ENCODE data around the gene KIF16B.

The KIF16B gene

GRCh38 chr20:16432466-16433292, 140.6 kb downstream of the KIF16B start:
- Histone ChIP-seq H3K36me3 (replicated peaks) (no peaks in the 10 kb centered on the region), H3K9me3 (no peaks in the 10 kb centered on the region), H3K4me1 (no peaks in the 10 kb centered on the region), H3K4me3 (no peak overlapping the region), H3K27me3 (ENCODE audit: low read depth) (no peaks in the 10 kb centered on the region)
- in situ Hi-C loops (cut with MboI; ENCODE audit: low sequenced_read_pairs) = no loop called here
- no peak for DNase-seq (ENCODE audit: low spot score in 2 of 2)

DNA sequence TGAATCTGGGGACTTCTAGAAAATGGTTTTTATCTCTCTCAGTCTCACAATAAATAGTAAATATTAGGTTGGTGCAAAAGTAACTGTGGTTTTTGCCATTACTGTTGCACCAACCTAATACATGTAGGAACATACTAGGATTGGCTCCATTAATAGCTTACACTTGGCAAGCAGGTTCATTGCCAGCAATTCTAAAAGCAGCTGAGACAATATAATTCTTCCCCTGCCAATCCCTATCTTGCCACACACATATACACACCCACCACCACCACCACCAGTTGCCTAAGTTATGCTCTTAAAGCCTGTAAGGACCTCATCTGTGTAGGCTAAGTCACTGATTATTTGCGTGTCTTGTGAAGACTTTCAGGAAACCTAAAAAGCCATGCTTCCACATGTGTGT, 145.1 kb downstream of the KIF16B start:
- in situ Hi-C loops (cut with MboI; ENCODE audit: low sequenced_read_pairs) = no loop called here
- no peaks in the 10 kb centered on the region for H3K27me3 ChIP-seq (ENCODE audit: low read depth)
- no peaks in the 10 kb centered on the region for H3K9me3 ChIP-seq
- no peaks in the 10 kb centered on the region for H3K36me3 ChIP-seq (replicated peaks)
- no peaks in the 10 kb centered on the region for H3K4me1 ChIP-seq
- H3K4me3 ChIP-seq = no peak overlapping the region
- no peak for DNase-seq (ENCODE audit: low spot score in 2 of 2)

DNA sequence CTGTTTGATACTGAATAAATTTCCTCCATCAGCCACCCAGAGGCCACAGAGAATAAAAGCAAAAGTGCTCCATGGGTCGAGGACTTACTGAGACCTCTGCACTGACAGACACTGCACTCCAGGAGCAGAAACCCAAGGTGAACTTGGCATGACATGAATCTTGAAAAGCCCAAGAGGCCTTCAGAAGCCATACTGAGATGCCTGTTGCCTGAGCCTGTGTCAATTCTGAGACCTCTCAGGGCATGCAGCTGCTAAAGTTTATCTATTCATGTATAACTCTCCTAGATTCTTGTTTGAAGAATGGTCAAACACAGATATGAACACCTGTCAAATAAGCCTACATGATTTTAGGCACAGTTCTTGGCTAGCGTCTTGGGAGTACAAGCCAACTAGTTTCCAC, 145.7 kb downstream of the KIF16B start:
- Histone ChIP-seq H3K4me3 (no peak overlapping the region), H3K36me3 (replicated peaks) (no peaks in the 10 kb centered on the region), H3K9me3 (no peaks in the 10 kb centered on the region), H3K27me3 (ENCODE audit: low read depth) (no peaks in the 10 kb centered on the region), H3K4me1 (no peaks in the 10 kb centered on the region)
- DNase-seq (ENCODE audit: low spot score in 2 of 2) = no peak
- in situ Hi-C loops (cut with MboI; ENCODE audit: low sequenced_read_pairs) = no loop called here

GRCh38 chr20:16424780-16425179, 148.5 kb downstream of the KIF16B start:
- DNase-seq (ENCODE audit: low spot score in 2 of 2) = no peak
- Histone ChIP-seq H3K36me3 (replicated peaks) (no peaks in the 10 kb centered on the region), H3K4me1 (no peaks in the 10 kb centered on the region), H3K9me3 (no peaks in the 10 kb centered on the region), H3K27me3 (ENCODE audit: low read depth) (no peaks in the 10 kb centered on the region), H3K4me3 (no peak overlapping the region)
- in situ Hi-C loops (cut with MboI; ENCODE audit: low sequenced_read_pairs) = no loop called here

DNA sequence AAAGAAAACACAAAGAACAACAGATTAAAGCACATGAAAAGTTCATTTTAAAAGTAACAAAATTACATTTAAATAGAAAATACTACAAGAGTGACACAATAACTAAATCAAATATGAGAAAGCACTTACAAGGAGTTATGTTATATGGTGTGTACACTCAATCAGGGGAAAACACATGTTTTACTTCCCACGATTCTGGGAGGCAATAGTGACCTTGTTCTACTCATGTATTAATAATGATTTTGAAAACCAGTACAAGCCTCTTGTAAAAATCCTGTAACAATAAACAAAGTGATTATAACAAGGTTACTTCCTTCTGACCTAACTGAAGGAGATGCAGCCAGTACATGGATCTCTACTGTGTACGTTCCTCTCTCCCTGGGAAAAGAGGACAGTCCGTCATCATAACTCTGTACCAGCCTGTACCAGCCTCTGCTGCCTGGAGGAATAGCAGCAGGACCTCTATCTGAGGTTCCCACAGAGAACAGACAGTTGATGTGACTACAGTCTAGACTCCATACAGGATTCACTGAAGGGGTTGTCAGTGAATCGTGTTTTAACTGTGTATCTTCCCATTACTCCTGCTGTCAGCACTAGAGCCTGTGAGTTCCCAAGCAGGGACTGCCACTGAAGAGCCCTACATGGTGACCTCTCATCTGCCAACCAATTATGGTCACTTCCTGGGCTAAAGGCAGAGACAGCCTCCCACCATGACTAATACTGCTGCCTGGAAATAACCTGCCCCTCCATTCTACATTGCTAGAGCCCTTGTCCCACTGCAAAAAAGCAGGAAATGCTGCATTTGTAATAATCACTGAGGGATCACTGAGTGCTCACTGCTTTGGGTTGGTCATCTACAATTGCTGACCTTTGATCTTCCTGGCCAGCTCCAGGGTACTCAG, 149.7 kb downstream of the KIF16B start:
- Histone ChIP-seq H3K4me1 (no peaks in the 10 kb centered on the region), H3K4me3 (no peak overlapping the region), H3K27me3 (ENCODE audit: low read depth) (no peaks in the 10 kb centered on the region), H3K9me3 (no peaks in the 10 kb centered on the region), H3K36me3 (replicated peaks) (no peaks in the 10 kb centered on the region)
- DNase-seq (ENCODE audit: low spot score in 2 of 2) = no peak
- in situ Hi-C loops (cut with MboI; ENCODE audit: low sequenced_read_pairs) = no loop called here

DNA sequence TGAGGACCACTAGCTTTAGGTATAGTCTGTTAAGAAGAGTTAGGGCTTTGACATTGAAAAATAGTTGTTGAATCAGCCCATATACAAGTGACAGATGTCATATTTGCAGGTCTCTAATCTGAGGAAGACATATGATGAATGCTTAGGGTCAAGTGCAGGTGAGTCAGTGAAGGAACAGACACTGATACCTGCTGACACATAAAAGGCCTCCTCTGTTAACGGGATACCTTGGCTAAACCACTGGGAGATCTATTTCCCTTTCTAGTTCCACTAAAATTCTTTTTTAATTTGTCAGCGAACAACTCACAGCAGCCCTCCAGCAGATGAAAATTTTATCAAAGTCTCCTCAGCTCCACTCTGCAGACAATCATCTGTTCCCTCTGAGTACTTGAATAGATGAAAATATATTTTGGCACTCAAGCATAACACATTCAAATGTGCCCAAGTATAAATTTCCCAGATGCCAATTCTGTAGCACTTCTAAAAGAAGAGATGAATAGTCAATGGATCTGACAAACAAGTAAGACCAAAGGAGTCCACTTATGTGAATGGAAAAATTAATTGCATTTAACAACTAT, 154.0 kb downstream of the KIF16B start:
- no peaks in the 10 kb centered on the region for H3K27me3 ChIP-seq (ENCODE audit: low read depth)
- H3K36me3 ChIP-seq (replicated peaks) = no peaks in the 10 kb centered on the region
- no peak for DNase-seq (ENCODE audit: low spot score in 2 of 2)
- H3K4me3 ChIP-seq = no peak overlapping the region
- no peaks in the 10 kb centered on the region for H3K9me3 ChIP-seq
- in situ Hi-C loops (cut with MboI; ENCODE audit: low sequenced_read_pairs) = no loop called here
- no peaks in the 10 kb centered on the region for H3K4me1 ChIP-seq

DNA sequence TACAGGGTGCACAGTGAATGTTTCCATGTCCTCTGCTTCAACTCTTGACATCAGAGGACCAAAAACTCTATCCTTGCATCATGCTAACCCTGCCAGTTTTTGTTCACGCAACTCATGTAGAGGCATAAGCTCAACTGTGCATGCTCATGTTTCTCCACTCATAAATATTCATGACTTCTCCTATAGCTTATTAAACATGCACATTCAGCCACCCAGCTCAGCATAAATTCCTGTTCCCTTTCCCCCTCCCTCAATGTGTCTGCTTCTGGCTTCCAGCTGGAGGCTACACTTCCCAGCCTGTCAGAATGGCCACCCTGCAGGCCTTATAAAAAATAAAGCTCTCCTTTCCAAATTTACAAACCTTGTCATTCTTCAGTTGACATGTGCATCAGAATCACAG, 154.6 kb downstream of the KIF16B start:
- DNase-seq (ENCODE audit: low spot score in 2 of 2) = no peak
- no peaks in the 10 kb centered on the region for H3K9me3 ChIP-seq
- no peaks in the 10 kb centered on the region for H3K36me3 ChIP-seq (replicated peaks)
- H3K4me1 ChIP-seq = no peaks in the 10 kb centered on the region
- in situ Hi-C loops (cut with MboI; ENCODE audit: low sequenced_read_pairs) = no loop called here
- H3K4me3 ChIP-seq = no peak overlapping the region
- no peaks in the 10 kb centered on the region for H3K27me3 ChIP-seq (ENCODE audit: low read depth)

DNA sequence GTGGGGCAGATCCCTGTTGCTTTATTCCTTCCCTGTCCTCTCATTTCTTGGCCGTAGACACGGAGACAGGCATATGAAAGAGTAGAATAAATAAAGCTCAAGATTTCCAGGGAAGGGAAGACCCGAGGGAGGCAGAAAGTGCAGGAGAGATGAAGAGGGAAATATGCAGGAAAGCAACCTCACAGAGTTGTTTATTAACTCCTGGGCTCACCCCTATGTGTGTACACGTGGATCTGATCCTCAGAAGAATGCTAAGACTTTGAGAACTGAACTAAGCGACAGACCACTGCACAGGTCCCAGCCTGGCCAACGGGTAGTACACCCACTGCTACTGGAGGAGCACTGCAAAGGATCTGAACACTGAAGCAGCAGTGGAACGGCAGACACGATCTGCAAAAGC, 156.2 kb downstream of the KIF16B start:
- no peaks in the 10 kb centered on the region for H3K36me3 ChIP-seq (replicated peaks)
- H3K27me3 ChIP-seq (ENCODE audit: low read depth) = no peaks in the 10 kb centered on the region
- no peaks in the 10 kb centered on the region for H3K9me3 ChIP-seq
- no peak overlapping the region for H3K4me3 ChIP-seq
- H3K4me1 ChIP-seq = no peaks in the 10 kb centered on the region
- no peak for DNase-seq (ENCODE audit: low spot score in 2 of 2)
- in situ Hi-C loops (cut with MboI; ENCODE audit: low sequenced_read_pairs) = no loop called here

DNA sequence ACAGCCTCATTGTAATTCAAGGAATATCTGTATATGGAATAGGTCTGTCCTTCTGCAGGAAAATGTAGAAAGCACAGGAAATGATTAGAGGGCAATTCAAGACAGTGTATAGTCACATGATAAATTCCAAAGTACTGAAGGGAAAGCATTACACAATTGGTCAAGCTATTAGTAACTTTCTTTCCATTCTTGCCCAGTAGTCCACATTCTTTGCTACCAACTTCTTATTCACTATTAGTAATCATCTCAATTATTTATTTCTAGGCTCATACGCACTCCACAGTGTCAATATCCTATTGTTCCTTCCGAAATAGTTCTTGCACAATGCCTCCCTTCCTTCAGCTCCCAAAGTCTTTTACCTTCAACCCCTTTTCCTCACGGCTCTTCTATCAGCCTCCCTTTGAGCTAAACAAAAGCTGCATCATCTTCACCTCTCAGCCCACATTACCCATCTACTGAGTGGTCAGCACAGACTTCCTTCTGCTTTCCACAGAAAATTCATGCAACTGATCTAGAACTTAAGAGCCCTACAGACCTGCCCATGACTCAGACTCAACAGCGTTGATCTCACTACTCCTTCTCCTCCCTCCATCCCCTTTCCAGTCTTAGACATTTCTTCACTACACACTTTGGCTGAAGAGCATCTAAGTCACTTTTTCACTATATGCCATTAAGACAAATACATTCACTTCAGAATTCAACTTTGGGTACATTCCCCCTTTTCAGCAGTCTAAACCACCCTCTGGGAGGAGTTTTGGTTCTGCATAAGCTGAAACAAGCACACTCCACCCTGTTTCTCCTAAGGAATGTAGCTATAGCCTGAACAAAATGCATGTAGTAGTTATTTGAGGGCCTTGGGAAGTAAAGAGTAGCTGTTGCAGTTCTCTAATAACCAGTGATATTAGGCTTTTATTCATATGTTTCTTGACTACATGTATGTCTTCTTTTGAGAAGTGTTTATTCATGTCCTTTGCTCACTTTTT, 157.9 kb downstream of the KIF16B start:
- Histone ChIP-seq H3K36me3 (replicated peaks) (no peaks in the 10 kb centered on the region), H3K9me3 (no peaks in the 10 kb centered on the region), H3K4me3 (no peak overlapping the region), H3K27me3 (ENCODE audit: low read depth) (no peaks in the 10 kb centered on the region), H3K4me1 (no peaks in the 10 kb centered on the region)
- in situ Hi-C loops (cut with MboI; ENCODE audit: low sequenced_read_pairs) = no loop called here
- DNase-seq (ENCODE audit: low spot score in 2 of 2) = no peak

DNA sequence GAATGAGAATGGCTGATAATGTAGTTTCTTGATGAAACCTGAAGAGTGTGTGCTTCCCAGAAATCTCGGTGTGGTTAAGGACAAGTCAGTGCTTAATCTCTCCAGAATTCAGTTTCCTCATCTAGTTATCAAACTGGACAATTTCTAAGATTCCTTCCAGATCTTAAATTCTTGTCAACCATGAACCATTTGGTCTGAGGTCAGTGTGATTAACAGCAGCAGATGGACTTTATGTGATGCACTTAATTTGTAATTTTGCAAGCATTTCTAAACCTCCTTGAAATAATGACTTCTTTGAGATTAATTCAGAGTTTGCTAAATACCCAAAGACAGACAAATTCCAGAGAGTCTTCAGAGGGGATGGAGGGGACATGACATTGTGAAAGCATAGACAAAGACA, 160.3 kb downstream of the KIF16B start:
- in situ Hi-C loops (cut with MboI; ENCODE audit: low sequenced_read_pairs) = no loop called here
- no peak for DNase-seq (ENCODE audit: low spot score in 2 of 2)
- Histone ChIP-seq H3K4me1 (no peaks in the 10 kb centered on the region), H3K4me3 (no peak overlapping the region), H3K9me3 (no peaks in the 10 kb centered on the region), H3K36me3 (replicated peaks) (no peaks in the 10 kb centered on the region), H3K27me3 (ENCODE audit: low read depth) (no peaks in the 10 kb centered on the region)

- Histone ChIP-seq H3K4me3 (no peak overlapping the region), H3K36me3 (replicated peaks) (no peaks in the 10 kb centered on the region), H3K9me3 (no peaks in the 10 kb centered on the region), H3K27me3 (ENCODE audit: low read depth) (no peaks in the 10 kb centered on the region), H3K4me1 (no peaks in the 10 kb centered on the region)
- DNase-seq (ENCODE audit: low spot score in 2 of 2) = no peak
- in situ Hi-C loops (cut with MboI; ENCODE audit: low sequenced_read_pairs) = no loop called here
Measured at GRCh38 chr20:16411361-16411760, 161.9 kb downstream of the KIF16B start.

- no peak overlapping the region for H3K4me3 ChIP-seq
- in situ Hi-C loops (cut with MboI; ENCODE audit: low sequenced_read_pairs) = no loop called here
- no peaks in the 10 kb centered on the region for H3K27me3 ChIP-seq (ENCODE audit: low read depth)
- H3K36me3 ChIP-seq (replicated peaks) = no peaks in the 10 kb centered on the region
- DNase-seq (ENCODE audit: low spot score in 2 of 2) = no peak
- no peaks in the 10 kb centered on the region for H3K4me1 ChIP-seq
- no peaks in the 10 kb centered on the region for H3K9me3 ChIP-seq
Measured at GRCh38 chr20:16410626-16411025, 162.6 kb downstream of the KIF16B start.

DNA sequence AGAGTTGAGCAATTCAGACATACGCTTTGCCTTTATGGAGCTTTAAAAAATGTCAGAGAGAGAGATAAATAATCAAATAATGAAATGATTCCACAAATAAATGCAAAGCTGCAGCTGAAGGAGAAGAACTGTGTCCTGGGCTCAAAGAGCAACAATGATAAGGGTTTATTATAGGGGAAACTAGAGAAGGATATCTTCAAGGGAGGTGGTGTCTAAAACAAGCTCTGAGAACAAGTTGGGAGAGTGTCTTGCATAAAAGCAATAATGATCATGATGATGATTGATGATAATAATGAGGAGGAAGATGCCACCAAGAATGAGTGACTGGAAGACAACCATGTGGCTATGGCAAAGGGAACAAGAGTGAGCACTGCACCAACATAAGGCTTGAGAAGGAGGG, 164.3 kb downstream of the KIF16B start:
- H3K36me3 ChIP-seq (replicated peaks) = no peaks in the 10 kb centered on the region
- no peak overlapping the region for H3K4me3 ChIP-seq
- no peaks in the 10 kb centered on the region for H3K9me3 ChIP-seq
- no peak for DNase-seq (ENCODE audit: low spot score in 2 of 2)
- in situ Hi-C loops (cut with MboI; ENCODE audit: low sequenced_read_pairs) = no loop called here
- no peaks in the 10 kb centered on the region for H3K27me3 ChIP-seq (ENCODE audit: low read depth)
- no peaks in the 10 kb centered on the region for H3K4me1 ChIP-seq

All from HAP-1 (cell line).